ENCODE measurements around the gene FBXO34. TPM values are rescaled to one million over a fixed set of nuclear protein-coding genes. Genes with fewer than 3 reads are reported as not detected.

Gene FBXO34
- total RNA-seq, 4 donors from 2014 or later, result 33.3 to 43.1 (median 34.5) TPM

DNA sequence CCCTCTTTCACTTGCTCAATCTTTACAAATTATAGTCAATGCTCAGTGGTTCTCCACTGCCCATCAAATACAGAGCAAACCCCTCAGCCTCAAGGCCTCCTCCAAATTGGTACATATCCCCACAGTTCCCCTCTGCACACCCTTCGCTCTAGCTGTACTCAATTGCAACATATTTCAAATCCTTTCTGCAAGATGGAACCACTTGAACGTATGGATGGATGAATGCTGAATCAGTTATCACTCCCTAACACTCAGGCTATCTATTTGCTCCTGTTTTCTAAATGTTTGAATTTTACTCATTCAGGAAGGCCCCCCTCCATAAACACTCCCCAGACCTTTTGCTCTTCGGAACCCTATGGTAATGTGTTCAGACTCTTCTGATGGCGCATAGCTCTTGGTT is 115.9 kb downstream of the FBXO34 start:
- H3K36me3 ChIP-seq, result peaks cover 0 to 97% (median 0%) of the 10 kb centered on the region in 3 donors

DNA sequence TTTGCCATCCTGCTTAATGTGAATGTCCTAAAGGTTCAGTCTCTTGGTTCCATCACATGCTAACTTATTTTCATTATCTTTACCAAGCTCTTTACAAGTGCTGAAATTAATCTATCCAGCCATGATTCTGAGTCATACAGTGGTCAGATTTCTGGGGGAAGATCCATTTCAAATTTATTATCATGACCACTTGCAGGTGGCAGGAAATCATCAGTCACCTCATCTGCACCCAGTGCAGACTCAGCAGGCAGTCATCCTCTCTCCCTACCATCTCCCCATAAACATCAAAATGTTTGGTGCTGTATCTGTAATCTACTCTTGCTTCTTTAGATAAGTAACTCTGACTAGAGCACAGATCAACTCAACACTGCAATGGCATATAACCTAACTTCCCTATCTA is 116.9 kb downstream of the FBXO34 start:
- Histone ChIP-seq H3K27ac (no peak overlapping the region), H3K36me3 (peaks cover 0 to 89% (median 0%) of the 10 kb centered on the region in 3 donors)
- intact Hi-C loops (cut with DNase I), result no loop called here

More for the DNA sequence above, 115.9 kb downstream of the FBXO34 start:
- Histone ChIP-seq H3K27ac (no peak overlapping the region), H3K9me3 (no peaks in the 10 kb centered on the region), H3K27me3 (no peaks in the 10 kb centered on the region), H3K4me3 (no peak overlapping the region), H3K4me1 (no peaks in the 10 kb centered on the region)
- intact Hi-C loops (cut with DNase I), result no loop called here
- TF ChIP-seq POLR2A (IDR thresholded peaks at IDR 0.05), result no peak
- TF ChIP-seq, protein P1, sequence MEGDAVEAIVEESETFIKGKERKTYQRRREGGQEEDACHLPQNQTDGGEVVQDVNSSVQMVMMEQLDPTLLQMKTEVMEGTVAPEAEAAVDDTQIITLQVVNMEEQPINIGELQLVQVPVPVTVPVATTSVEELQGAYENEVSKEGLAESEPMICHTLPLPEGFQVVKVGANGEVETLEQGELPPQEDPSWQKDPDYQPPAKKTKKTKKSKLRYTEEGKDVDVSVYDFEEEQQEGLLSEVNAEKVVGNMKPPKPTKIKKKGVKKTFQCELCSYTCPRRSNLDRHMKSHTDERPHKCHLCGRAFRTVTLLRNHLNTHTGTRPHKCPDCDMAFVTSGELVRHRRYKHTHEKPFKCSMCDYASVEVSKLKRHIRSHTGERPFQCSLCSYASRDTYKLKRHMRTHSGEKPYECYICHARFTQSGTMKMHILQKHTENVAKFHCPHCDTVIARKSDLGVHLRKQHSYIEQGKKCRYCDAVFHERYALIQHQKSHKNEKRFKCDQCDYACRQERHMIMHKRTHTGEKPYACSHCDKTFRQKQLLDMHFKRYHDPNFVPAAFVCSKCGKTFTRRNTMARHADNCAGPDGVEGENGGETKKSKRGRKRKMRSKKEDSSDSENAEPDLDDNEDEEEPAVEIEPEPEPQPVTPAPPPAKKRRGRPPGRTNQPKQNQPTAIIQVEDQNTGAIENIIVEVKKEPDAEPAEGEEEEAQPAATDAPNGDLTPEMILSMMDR (IDR thresholded peaks at IDR 0.05), result no peak
- 92 to 96% methylated on average over 4 of the region's 4 CpGs for WGBS, 2 donors
- DNase-seq, result no peak

GRCh38 chr14:55389330-55389729 is 118.1 kb downstream of the FBXO34 start:
- Histone ChIP-seq H3K4me1 (no peaks in the 10 kb centered on the region), H3K27me3 (no peaks in the 10 kb centered on the region), H3K9me3 (no peaks in the 10 kb centered on the region), H3K36me3 (peaks cover 0 to 91% (median 0%) of the 10 kb centered on the region in 3 donors), H3K27ac (no peak overlapping the region), H3K4me3 (no peak overlapping the region)
- no peak for DNase-seq
- TF ChIP-seq, protein P1 (IDR thresholded peaks at IDR 0.05), result no peak
- no peak for TF ChIP-seq POLR2A (IDR thresholded peaks at IDR 0.05)
- intact Hi-C loops (cut with DNase I), result no loop called here
- 59 to 77% methylated on average over 4 of the region's 4 CpGs for WGBS, 2 donors

More for the DNA sequence above, 116.9 kb downstream of the FBXO34 start:
- no peak for DNase-seq
- H3K4me1 ChIP-seq, result no peaks in the 10 kb centered on the region
- H3K27me3 ChIP-seq, result no peaks in the 10 kb centered on the region
- H3K4me3 ChIP-seq, result no peak overlapping the region
- TF ChIP-seq, protein P1 (IDR thresholded peaks at IDR 0.05), result no peak
- no peak for TF ChIP-seq POLR2A (IDR thresholded peaks at IDR 0.05)
- H3K9me3 ChIP-seq, result no peaks in the 10 kb centered on the region

DNA sequence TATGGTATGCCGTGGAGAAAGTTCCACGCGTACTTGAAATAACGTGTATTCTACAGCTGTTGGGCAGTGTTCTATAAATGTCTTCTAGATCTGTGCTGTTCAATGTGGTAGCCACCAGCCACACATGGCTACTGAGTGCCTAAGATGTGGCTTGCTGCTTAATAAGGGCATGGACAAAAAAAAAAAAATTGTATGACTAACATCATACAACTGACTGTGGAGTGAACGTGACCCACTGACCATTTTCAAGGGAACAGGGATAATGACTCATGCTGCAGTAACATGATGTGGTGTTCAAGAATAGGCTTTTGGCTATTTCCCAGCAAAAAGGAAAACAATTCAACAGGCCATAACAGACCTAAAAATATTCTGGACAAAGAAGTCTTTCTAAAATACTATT is 127.5 kb downstream of the FBXO34 start:
- Histone ChIP-seq H3K9me3 (no peaks in the 10 kb centered on the region), H3K4me1 (peaks cover 0 to 18% (median 9%) of the 10 kb centered on the region in 3 donors), H3K4me3 (no peak overlapping the region), H3K36me3 (peaks cover 4 to 34% (median 5%) of the 10 kb centered on the region in 3 donors), H3K27me3 (no peaks in the 10 kb centered on the region), H3K27ac (peak overlapping the region in 2 of 4 donors; percentile 39 to 55)
- TF ChIP-seq POLR2A (IDR thresholded peaks at IDR 0.05), result no peak
- TF ChIP-seq, protein P1 (IDR thresholded peaks at IDR 0.05), result no peak
- 66% methylated on average over 5 of the region's 5 CpGs for WGBS, 2 donors
- intact Hi-C loops (cut with DNase I), result no loop called here
- no peak for DNase-seq

GRCh38 chr14:55399183-55399582 is 128.0 kb downstream of the FBXO34 start:
- WGBS, 2 donors, result 94 to 100% methylated on average over 1 of the region's 1 CpG
- H3K4me3 ChIP-seq, result no peak overlapping the region
- DNase-seq, result no peak
- H3K36me3 ChIP-seq, result peaks cover 4 to 29% (median 5%) of the 10 kb centered on the region in 3 donors
- no peaks in the 10 kb centered on the region for H3K9me3 ChIP-seq
- TF ChIP-seq POLR2A (IDR thresholded peaks at IDR 0.05), result no peak
- TF ChIP-seq, protein P1 (IDR thresholded peaks at IDR 0.05), result no peak
- peaks cover 0 to 22% (median 9%) of the 10 kb centered on the region in 3 donors for H3K4me1 ChIP-seq
- H3K27me3 ChIP-seq, result no peaks in the 10 kb centered on the region
- intact Hi-C loops (cut with DNase I), result no loop called here
- H3K27ac ChIP-seq, result peak overlapping the region in 2 of 4 donors; percentile 39 to 55

Measured in esophagus squamous epithelium (tissue), 5 donors.